ENCODE data around the gene ITPR1.

- no peak for TF ChIP-seq CTCF (IDR thresholded peaks at IDR 0.05)
- TF ChIP-seq POLR2A (IDR thresholded peaks at IDR 0.05), result no peak
Measured at GRCh38 chr3:4807381-4808280, 314.5 kb downstream of the ITPR1 start.
